HG03442 (cell line): Measurements from ENCODE around the gene TCF15.
"Not testable (repeated sequence)": the region's sequence is repeated elsewhere in the genome, so short reads cannot be mapped to it uniquely, and the experiment has no call there.

Source experiments
- ATAC-seq: cut with Tn5 transposase; IDR thresholded peaks from one replicate; pipeline ENCODE4 v1.9.1; 2021; ENCODE audit warnings: mild to moderate bottlenecking, moderate library complexity; ENCODE audit not compliant: unreplicated experiment

The TCF15 gene

DNA sequence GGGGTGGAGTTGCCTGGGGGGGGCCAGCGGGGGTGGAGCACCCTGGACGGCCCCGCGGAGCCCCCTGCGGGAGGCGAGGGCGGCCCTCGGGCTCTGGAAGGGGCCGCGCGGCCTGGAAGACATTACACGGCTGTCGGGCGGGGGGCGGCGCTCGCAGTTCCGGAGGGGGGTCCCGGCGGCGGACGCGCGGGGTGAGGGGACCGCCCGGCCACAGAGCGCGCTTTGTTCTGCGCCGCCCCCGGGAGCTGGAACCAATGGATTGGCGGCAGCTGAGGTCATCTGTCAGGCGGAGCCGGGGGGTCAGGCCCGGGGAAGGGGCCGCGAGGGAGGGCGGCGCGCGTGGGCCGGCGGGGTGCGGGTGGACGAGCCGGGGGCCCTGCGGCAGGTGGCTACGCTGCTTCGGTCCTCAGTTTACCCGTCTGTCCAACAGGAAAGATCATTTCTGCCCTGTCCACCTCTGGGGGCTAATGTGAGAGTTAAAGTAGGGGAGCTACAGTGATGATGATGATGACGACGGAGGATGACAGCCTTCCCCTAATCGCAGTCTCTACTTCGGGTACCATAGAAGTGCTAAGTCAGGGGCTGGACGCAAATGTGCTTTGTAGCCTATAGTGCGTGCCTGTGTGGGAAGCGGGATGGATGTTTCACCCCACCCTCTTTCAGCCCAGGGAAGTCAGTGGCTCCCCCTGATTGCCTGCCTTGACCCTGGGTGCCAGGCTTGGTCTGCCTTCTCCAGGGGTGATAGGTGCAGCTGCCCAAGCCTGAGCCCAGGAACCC, 32.5 kb upstream of the TCF15 start:
- ATAC-seq = no peak

DNA sequence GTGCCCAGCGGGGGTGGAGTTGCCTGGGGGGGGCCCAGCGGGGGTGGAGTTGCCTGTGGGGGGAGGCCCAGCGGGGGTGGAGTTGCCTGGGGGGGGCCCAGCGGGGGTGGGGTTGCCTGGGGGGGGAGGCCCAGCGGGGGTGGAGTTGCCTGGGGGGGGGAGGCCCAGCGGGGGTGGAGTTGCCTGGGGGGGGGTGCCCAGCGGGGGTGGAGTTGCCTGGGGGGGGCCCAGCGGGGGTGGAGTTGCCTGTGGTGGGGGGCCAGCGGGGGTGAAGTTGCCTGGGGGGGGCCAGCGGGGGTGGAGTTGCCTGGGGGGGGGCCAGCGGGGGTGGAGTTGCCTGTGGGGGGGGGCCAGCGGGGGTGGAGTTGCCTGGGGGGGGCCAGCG, 31.9 kb upstream of the TCF15 start:
- not testable (repeated sequence) for ATAC-seq

DNA sequence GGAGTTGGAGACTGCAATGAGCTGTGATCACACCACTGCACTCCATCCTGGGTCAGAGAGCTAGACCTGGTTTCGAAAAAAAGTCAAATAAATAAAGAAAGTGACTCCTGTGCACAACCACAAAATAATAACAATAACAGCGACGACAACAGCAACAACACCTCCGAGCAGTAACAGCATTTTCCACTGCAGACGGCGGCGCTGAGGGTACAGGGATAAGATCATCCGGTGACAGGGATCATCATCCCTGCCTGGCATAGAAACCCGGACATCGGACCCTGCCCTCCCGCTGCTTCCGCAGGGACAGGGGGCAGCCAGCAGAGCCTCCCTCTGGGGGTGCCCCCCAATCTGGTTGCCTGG, 31.4 kb upstream of the TCF15 start:
- ATAC-seq = no peak

DNA sequence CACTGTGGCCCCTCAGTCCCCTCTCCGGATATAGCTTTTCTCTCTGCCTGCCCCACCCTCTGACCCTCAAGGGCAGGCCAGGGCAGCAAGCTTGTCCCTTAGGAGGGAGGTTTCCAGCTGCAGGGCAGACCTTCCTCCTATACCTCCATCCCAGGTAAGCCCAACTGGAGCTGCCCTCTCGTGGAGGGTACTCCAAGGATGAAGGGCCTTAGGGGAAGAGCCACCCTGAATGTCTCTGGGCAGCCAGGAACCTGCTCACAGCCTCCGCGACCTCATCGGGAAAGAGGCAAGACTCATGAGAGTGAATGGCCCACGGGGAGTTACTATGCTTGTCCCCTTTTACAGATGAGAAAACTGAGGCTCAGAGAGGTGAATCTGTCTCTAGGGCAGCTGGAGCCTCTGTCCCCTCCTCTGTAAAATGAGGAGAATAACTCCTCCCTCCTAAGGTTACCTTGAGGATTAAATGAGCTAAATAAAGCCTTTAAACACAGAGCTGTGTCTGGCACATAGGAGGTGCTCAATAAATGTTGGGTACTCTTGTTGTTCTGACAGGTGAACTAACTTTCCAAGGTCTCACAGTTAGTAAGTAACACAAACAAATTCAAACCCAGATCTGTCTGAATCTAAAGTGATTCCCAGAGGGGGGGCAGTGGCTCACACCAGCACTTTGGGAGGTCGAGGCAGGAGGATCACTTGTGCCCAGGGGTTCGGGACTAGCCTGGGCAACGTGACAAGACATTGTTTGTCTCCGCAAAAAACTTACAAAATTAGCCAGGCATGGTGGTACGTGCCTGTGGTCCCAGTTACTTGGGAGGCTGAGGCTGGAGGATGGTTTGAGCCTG, 30.8 kb upstream of the TCF15 start:
- no peak for ATAC-seq

DNA sequence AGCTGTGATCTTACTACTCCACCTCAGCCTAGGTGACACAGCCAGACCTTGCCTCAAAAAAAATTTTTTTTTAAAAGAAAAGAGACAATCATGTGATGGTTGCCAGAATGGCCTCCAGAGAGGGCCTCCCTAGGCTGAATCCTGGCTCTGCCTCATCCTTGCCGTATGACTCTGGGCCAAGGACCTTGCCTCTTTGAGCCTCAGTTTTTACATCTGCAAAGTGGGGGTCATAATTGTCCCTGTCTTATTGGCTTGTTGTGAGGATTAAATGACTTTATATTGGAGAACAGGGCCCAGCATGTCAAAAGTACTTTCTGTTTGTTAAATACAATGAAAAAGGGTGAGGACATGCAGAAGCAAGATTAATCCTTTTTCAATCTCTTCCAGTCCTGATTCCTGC, 28.5 kb upstream of the TCF15 start:
- ATAC-seq = no peak

DNA sequence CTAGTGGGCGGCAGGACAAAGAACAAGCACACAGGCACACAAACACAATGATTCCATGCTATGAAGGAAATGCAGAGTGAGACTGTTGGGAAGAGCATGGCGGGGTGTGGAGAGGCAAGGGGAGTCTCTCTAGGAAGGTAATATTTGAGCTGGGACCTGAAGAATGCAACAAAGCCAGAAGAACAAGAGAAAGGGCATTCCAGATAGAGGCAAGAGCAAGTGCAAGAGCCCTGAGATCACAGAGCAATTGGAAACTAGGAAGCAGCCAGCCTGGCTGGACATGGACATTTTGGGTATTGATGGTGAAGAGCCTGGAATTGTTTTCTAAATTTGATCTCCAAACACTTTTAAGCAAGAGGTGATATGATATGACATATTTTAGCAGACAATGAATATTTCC, 27.4 kb upstream of the TCF15 start:
- no peak for ATAC-seq

DNA sequence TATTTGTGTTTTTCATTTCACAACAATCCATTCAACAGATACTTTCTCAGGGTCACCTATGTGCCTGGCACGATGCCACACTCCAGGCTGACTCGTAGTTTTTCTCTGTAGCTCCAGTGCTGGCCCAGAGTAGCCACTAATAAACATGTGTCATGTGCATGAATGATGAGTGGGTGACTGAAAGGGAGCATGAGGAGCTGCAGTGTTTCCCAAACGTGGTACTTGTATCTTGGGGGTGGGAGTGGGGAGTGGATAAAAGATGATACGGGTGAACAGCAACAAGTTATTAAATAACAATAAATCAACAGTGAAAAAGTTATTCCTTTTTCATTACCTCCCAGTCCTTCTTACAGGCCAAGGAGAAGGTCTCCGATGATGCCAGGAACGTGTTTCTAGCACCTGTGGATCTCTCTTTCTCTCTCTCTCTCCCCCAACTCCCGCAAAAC, 25.8 kb upstream of the TCF15 start:
- ATAC-seq = no peak

DNA sequence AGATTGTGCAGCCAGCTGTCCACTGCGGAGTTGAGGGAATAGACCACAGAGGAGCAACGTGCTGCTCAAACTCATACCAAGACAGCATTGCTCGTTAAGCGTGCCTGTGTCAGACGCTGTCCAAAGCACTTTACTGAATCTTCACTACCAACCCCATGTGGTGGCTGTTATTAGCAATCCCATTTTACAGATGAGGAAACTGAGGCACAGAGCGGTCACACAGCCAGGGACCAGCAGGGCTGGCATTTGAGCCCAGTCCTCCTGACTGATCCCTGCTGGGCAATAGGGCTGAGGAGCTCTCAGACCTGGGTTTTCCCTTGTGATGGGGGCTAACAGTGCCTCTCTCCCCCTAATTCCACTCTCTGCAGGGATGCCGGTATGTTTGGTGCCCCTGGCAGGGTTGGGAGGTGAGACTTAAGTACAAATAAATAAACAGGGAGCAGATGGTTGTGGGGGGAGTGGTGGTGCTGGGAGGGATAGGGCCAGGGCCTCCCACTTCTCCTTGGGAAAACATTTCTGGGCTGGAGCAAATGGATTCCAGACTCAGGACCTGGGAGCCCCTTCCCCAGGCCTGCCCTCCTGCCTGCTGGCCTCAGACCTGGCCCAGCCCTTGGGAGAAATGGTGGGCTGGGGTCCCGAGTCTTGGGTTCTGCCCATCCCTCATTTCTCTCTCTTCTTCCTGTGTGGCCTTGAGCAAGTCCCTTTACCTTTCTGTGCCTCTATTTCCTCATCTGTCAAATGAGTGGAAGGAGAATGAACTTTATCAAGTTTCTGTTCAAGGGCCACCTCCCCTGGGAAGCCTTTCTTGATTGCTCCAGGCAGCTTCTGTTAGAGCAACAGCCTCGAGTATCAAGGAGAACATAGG, 25.2 kb upstream of the TCF15 start:
- ATAC-seq = no peak

DNA sequence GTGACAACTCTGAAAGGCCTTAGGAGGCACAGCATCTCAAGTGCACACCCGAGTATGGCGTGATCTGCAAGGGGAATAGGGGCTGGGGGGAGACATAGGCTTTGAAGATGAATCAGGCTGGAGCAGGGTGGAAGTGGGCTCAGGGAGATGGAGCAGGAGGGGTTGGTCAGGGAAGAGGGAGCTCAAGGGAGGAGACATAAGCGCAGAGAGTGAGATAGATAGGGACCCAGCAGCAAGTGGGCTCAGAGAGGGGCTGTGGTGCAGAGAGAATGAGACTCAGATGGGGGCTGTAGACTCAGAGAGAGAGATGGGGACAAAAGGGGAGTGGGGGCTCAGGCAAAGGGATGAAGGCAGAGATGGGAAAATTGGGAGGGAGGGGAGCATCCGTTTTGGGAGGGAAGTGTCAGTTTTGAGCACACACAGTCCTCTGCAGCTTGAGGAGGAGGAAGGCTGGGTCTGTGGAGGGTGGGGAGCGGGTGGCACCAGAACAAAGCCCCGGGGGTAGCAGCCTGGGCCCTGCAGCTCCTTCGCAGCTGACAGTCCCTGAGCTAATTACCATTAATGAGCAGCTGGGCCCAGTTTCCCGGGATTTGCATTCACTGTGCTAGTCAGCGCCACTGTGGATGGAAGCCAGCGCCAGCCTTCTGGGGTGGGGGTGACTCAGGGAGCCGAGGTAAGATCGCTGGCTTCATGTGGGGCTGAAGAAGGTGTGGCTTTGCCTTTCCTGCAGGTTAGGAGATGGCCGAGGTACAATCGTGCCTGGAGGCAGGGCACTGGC, 24.2 kb upstream of the TCF15 start:
- no peak for ATAC-seq

DNA sequence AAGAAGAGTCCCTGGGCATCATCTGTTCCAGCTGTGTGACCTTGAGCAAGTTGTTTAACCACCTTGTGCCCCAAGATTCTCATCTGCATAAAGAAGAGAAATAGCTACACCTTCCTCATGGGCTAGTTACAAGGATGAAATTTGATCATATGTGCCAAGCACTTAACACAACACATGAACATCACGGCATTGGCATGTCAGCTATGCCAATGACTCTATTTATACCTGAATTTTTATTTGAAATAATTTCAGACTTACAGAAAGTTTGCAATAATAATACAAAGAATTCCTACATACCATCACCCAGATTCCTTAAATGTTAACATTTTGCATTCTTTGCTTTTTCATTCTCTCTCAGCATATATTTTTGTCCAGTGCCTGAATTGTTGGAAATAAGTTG, 21.0 kb upstream of the TCF15 start:
- ATAC-seq = no peak

DNA sequence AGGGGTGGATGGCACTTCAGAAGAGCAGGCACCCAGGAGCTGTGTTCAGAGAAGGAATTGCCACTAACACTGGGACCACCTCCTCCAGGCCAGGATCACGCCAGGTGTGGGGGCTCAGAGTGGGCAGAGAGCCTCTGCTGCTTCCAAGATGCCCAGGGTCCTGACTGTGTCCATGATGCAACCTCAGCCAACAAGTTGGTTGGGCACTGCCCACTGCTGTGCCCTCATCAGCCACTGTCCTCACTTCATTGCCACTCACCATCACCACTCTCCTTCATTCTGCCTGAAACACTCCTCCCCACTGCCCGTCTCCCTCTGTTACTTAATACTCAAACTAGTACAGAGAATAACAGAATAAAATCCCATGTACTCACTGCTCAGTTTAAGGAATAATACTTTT, 16.5 kb upstream of the TCF15 start:
- ATAC-seq = no peak

DNA sequence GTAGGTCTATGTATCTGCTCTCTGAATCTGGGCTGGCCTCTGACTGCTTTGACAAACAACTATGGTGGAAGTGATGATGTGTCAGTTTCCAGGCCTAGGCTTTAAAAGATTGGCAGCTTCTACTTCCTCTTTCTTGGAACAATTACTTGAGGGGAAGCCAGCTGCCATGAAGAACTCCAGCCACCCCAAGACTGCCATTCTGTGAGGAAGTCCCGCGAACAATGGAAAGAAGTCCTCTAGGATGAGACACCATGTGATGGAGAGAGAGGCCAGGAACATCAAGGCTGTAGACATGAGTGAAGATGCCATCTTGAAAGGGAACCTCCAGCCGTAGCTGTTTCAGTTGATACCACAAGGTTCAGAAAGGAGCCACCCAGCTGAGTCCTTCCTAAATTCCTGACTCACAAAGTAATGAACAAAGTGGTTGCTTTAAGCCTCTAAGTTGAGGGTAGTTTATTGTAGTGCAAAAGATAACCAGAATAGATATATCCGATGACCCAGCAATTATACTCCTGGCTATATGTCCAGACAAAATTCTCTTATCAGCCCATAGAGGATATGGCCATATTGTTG, 15.3 kb upstream of the TCF15 start:
- ATAC-seq = no peak

DNA sequence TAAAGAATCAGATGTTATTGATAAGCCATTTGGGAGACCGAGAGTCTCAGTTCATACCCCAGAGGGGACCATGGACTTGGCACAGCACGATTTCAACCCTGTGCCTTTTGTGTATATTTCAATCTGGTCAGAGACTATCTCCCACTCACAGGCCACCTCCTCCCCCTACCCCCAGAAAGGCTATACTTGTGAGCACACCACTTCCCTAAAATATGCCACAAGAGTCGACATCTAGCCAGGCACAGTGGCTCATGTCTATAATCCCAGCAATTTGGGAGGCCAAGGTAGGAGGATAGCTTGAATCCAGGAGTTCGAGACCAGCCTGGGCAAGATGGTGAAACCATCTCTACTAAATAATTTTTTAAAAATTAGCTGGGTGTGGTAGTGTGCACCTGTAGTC, 13.6 kb upstream of the TCF15 start:
- ATAC-seq = no peak

DNA sequence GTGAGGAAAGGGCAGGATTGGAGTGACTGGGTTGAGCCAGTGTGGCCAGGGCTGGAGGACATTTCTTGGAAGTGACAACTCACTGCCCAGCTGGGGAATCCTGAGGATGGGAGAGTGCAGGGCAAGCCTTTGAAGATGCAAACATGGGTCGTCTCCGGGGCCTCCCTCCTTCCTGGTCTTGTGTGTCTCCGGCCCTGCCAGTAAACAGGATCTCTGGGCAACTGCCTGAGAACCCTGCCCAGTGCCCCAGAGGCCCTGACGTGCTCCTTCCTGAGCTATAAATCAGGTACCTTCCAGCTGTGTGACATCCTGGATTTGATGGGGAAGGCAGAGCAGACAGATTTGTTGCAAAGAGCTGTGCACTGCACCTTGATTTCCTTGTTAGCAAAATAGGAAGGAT, 12.9 kb upstream of the TCF15 start:
- ATAC-seq = no peak

DNA sequence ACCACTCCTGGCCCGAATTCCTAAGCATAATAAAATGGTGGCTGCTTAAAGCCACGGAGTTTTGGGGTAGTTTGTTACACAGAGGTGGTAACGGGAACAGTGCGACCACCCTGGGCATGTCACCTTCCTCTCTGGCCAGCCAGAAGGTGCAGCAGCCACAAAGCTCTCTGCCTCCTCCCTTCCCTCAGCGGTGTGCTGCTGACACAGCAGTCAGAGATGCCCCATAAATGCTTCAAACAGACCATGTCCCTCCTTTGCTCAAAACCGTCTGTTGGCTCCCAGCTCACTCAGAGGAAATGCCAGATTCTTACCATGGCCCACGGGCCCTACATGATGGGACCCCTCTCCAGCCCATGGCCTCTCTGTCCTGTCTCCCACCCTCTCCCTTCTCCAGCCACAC, 12.1 kb upstream of the TCF15 start:
- no peak for ATAC-seq

DNA sequence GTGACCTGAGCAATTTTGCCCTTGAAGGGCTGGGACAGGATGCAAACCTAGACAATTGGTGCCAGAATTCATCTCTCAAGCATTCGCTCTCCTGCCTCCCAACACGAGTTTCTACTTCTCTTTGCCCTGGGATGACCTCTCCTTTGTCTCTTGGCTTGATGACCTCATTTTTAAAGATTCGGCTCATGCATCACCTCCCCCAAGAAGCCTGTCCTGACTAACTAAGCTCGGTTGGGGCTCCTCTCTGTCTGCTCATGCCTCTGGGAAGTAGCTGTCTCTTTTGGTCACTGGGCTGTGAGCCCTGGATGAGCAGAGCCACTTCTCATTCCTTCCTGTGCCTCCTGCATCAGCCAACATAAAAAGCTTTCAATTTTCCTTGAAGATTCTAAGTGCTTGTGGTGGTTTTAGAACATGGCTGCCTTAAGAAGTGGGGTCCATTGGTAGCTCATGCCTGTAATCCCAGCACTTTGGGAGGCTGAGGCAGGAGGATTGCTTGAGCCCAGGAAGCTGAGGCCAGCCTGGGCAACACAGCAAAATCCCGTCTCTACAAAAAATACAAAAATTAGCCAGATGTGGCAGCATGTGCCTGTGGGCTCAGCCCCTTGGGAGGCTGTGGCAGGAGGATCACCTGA, 11.1 kb upstream of the TCF15 start:
- no peak for ATAC-seq

DNA sequence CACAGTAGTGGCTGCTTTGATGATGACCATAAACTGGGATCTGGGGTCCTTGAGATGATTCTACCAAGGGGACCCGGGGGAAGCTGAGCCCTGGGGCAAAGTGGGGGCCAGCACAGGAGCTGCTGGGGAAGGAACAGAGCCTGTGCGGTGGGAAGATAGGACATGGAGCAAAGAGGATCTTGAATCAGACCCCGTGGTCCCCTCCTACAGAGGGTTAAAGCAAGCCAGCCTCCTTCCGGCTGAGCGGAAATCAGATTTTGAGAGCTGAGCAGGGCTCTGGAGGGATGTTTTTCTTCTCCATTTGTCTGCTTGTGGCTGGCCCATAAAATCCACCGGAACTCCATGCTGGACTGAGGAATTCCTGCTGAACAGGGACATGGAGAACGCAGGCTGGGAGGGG, 10.1 kb upstream of the TCF15 start:
- ATAC-seq = no peak

DNA sequence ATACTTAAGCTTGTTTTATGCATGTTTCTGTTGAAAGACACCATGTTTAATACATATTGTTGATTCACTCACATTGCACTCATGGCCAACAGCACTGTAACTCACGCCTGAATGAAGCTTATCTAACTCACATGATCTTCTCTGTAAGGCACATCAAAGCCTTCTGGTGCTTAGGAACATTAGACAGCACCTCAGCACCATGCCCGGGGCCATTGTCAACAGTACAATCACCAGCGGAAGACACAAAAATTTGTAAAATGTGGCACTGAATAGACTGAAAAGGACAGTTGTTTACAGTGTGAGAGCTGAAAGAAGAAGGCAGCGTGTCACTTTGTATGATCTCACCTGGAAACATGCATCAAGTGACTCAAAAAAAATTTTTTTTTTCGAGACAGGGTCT, 8.9 kb upstream of the TCF15 start:
- no peak for ATAC-seq

DNA sequence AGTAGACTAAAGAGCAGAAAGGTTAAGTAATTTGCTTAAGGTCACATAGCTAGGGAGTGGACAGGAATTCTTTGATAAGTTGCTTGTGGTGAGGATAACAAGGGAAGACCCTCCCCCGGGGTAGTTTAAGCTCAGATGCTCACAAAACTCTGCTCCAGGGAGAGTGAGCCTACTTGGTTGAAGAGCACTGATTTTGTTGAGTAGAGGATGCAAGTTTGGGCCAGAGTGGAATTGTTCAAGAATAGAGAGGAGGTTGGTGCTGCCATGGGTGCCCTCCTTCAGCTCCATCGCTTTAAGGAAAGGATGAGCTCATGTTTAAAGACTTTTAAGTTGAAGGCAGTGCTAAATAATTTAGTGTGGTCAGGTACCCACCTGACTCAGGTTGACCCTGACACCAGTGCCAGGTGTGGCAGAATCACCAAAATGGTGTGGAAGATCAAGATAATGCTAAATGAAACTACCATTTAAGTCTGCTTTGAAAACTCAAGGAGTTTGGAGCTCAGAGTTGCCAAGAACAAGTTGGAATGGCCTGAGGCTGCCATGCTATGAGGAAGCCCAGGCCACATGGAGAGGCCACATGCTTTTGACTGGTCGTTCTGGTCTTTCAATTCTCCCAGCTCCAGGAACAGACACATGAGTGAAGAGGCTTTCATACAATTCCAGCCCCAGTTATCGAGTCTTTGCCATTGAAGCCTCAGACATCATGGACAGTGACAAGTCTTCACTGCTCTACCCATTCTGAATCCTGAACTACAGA, 8.0 kb upstream of the TCF15 start:
- ATAC-seq = no peak
